Measurements from ENCODE around the gene COPG1.

Gene COPG1

GRCh38 chr3:129277829-129278271 is 28.4 kb downstream of the COPG1 start:
- H3K4me3 ChIP-seq (ENCODE audit: low read depth, low read length), result no peak overlapping the region
- no peaks in the 10 kb centered on the region for H3K27me3 ChIP-seq (replicated peaks)
- peak; percentile 30 for DNase-seq
- TF ChIP-seq, protein P1, sequence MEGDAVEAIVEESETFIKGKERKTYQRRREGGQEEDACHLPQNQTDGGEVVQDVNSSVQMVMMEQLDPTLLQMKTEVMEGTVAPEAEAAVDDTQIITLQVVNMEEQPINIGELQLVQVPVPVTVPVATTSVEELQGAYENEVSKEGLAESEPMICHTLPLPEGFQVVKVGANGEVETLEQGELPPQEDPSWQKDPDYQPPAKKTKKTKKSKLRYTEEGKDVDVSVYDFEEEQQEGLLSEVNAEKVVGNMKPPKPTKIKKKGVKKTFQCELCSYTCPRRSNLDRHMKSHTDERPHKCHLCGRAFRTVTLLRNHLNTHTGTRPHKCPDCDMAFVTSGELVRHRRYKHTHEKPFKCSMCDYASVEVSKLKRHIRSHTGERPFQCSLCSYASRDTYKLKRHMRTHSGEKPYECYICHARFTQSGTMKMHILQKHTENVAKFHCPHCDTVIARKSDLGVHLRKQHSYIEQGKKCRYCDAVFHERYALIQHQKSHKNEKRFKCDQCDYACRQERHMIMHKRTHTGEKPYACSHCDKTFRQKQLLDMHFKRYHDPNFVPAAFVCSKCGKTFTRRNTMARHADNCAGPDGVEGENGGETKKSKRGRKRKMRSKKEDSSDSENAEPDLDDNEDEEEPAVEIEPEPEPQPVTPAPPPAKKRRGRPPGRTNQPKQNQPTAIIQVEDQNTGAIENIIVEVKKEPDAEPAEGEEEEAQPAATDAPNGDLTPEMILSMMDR (IDR thresholded peaks at IDR 0.05; ENCODE audit: low read depth, low read length, missing control alignments), result no peak
- peaks cover 52% of the 10 kb centered on the region for H3K36me3 ChIP-seq (replicated peaks)
- peak overlapping the region; percentile 78 for H3K27ac ChIP-seq
- in situ Hi-C loops (cut with HindIII; ENCODE audit: low pct_ligation_motif_present, low sequenced_read_pairs), result no loop called here

GRCh38 chr3:129278439-129278965 is 29.1 kb downstream of the COPG1 start, which contains the start of gene HMCES:
HMCES (plus strand) TSS chr3:129278870; CDS start chr3:129279733, 863 bp downstream.
- in situ Hi-C loops (cut with HindIII; ENCODE audit: low pct_ligation_motif_present, low sequenced_read_pairs), result no loop called here
- H3K36me3 ChIP-seq (replicated peaks), result peaks cover 46% of the 10 kb centered on the region

DNA sequence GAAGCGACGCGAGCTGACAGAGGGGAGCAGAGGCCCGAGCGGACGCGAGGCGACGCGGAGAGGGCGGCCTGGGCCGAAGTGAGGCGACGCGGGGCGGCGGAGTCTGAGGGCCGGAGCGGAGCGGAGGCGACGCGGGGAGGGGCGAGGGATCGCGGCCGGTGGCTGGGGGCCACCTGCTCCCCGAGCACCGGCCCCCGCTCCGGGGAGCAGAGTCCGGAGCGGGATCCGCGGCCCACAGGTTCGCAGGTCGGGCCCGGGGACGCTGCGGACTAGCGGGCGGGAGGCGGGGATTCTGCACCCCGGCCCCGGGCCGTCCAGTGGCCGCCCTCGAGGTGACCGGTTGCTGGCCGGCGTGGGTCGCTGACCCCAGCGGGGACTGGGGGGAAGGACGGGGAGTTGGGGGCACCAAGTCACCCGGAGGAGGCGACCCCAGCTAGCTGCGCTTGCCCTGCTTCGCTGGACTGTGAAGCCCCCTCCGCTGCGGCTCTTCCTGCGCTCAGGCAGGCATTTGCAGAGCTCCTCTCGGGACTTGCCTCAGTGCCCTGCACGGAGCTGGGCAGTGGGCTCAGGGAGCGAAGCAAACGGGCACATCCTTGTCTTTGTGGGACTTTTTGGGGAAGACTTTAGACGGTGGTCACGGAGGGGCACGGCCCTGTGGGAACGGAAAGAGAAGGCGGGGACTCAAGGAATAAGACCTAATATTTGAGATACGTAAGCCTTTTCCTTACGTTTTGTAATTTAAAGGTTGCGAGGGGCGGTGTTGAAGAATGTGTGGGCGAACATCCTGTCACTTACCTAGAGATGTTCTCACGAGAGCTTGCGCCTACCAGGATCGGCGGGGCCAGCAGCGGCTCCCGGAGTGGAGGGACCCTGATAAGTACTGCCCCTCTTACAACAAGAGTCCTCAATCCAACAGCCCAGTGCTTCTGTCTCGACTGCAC is 29.8 kb downstream of the COPG1 start:
- in situ Hi-C loops (cut with HindIII; ENCODE audit: low pct_ligation_motif_present, low sequenced_read_pairs), result no loop called here

More at GRCh38 chr3:129278439-129278965, 29.1 kb downstream of the COPG1 start, which contains the start of gene HMCES:
- peak; percentile 70 for DNase-seq
- H3K27me3 ChIP-seq (replicated peaks), result no peaks in the 10 kb centered on the region
- H3K27ac ChIP-seq, result peak within 1 kb of the TSS; percentile 78
- peak within 1 kb of the TSS; percentile 81 for H3K4me3 ChIP-seq (ENCODE audit: low read depth, low read length)
- TF ChIP-seq, protein P1 (IDR thresholded peaks at IDR 0.05; ENCODE audit: low read depth, low read length, missing control alignments), result no peak

GRCh38 chr3:129280183-129280582 is 30.8 kb downstream of the COPG1 start:
- no peak for DNase-seq
- in situ Hi-C loops (cut with HindIII; ENCODE audit: low pct_ligation_motif_present, low sequenced_read_pairs), result no loop called here
- H3K27ac ChIP-seq, result no peak overlapping the region
- no peak overlapping the region for H3K4me3 ChIP-seq (ENCODE audit: low read depth, low read length)
- H3K36me3 ChIP-seq (replicated peaks), result peaks cover 29% of the 10 kb centered on the region
- TF ChIP-seq, protein P1 (IDR thresholded peaks at IDR 0.05; ENCODE audit: low read depth, low read length, missing control alignments), result no peak
- no peaks in the 10 kb centered on the region for H3K27me3 ChIP-seq (replicated peaks)

More for the DNA sequence above, 29.8 kb downstream of the COPG1 start:
- Histone ChIP-seq H3K4me3 (ENCODE audit: low read depth, low read length) (peak overlapping the region; percentile 81), H3K36me3 (replicated peaks) (peaks cover 38% of the 10 kb centered on the region), H3K27ac (peak overlapping the region; percentile 78), H3K27me3 (replicated peaks) (no peaks in the 10 kb centered on the region)
- TF ChIP-seq, protein P1 (IDR thresholded peaks at IDR 0.05; ENCODE audit: low read depth, low read length, missing control alignments), result no peak
- peak; percentile 73 for DNase-seq

DNA sequence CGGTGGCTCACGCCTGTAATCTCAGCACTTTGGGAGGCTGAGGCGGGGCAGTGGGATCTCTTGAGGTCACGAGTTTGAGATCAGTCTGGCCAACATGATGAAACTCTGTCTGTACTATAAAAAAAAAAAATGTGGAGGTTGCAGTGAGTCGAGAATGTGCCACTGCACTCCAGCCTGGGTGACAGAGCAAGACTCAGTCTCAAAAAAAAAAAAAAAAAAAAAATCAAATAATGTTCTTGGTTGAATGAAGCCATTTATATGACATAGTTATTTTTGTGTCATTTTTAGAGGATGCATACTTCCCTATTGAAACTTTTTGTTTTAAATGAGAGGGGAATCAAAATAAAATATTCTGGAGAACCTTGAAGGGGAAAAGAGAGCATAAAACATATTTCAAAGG is 32.3 kb downstream of the COPG1 start:
- Histone ChIP-seq H3K27ac (no peak overlapping the region), H3K36me3 (replicated peaks) (peaks cover 15% of the 10 kb centered on the region), H3K4me3 (ENCODE audit: low read depth, low read length) (no peak overlapping the region), H3K27me3 (replicated peaks) (no peaks in the 10 kb centered on the region)
- DNase-seq, result no peak
- TF ChIP-seq, protein P1 (IDR thresholded peaks at IDR 0.05; ENCODE audit: low read depth, low read length, missing control alignments), result no peak
- in situ Hi-C loops (cut with HindIII; ENCODE audit: low pct_ligation_motif_present, low sequenced_read_pairs), result no loop called here

All from brain microvascular endothelial cell (primary cell).